Esophagus squamous epithelium (tissue), 5 donors: ENCODE results near the gene EHBP1. TPM values are rescaled to one million over a fixed set of nuclear protein-coding genes. Genes with fewer than 3 reads are reported as not detected.

Source experiments
- DNase-seq: peaks from one replicate; lab custom pipeline; 2025; lab: John Stamatoyannopoulos, UW
- H3K27ac ChIP-seq, 4 donors: fragments of 200-600 bp; sonication (generic); one replicate each; pipeline ENCODE4 v1.5.1; 2016 to 2019; ENCODE audit warnings: mild to moderate bottlenecking in 1 of 4
- H3K27me3 ChIP-seq, 4 donors: fragments of 200-600 bp; sonication (generic); 1 replicate in 3 of 4; 2 replicates in 1 of 4; pipeline versions ENCODE4 v1.5.1 to v1.6.0; 2017 to 2021; ENCODE audit warnings: antibody characterized with exemption in 1 of 4
- H3K36me3 ChIP-seq, 3 donors: fragments of 200-600 bp; sonication (generic); one replicate each; pipeline ENCODE4 v1.5.1; 2016 to 2019
- H3K4me1 ChIP-seq, 3 donors: fragments of 200-600 bp; sonication (generic); one replicate each; pipeline ENCODE4 v1.5.1; 2017 to 2019
- H3K4me3 ChIP-seq, 4 donors: fragments of 200-600 bp; sonication (generic); 1 replicate in 3 of 4; 2 replicates in 1 of 4; pipeline ENCODE4 v1.5.1; 2016 to 2019; ENCODE audit warnings: mild to moderate bottlenecking in 2 of 4, moderate library complexity in 1 of 4
- H3K9me3 ChIP-seq, 3 donors: fragments of 200-600 bp; sonication (generic); one replicate each; pipeline ENCODE4 v1.5.1; 2016 to 2019
- POLR2A ChIP-seq, 4 donors: fragments of 450-650 bp; IDR thresholded peaks; one replicate each; pipeline ENCODE4 v1.6.1; 2017; ENCODE audit warnings: antibody characterized with exemption in 4 of 4, mild to moderate bottlenecking in 4 of 4, moderate library complexity in 3 of 4
- WGBS, 2 donors: methylation state at CpG; one replicate each; pipeline ENCODE4 v1.1.5; 2018; 5-methylcytosine and 5-hydroxymethylcytosine counted together
- intact Hi-C: fragments of 100-400 bp; cut with DNase I; formaldehyde crosslinking; loops from one replicate; pipeline ENCODE4 v1.15.0; 2022
- total RNA-seq, 4 donors: library from RNA; depleted of rRNA; stranded (reverse); fragments of >200 nt; gene quantifications; one replicate each; pipeline ENCODE4 v1.1.0, GENCODE V29; 2016
- TF ChIP-seq, protein P1 (sequence below), 6 experiments: fragments of 450-650 bp in 4 of 6; fragments of 200-600 bp in 2 of 6; sonication (generic) in 2 of 6; IDR thresholded peaks; one replicate each; pipeline ENCODE4 v1.5.1; 2016 to 2019; ENCODE audit warnings: antibody characterized with exemption in 6 of 6, mild to moderate bottlenecking in 4 of 6, moderate library complexity in 4 of 6
- donor health status: DM: yes; HTN: yes; CAD: no.

The EHBP1 gene
- total RNA-seq, 4 donors from 2014 or later, result 59.6 to 111 (median 77.9) TPM

DNA sequence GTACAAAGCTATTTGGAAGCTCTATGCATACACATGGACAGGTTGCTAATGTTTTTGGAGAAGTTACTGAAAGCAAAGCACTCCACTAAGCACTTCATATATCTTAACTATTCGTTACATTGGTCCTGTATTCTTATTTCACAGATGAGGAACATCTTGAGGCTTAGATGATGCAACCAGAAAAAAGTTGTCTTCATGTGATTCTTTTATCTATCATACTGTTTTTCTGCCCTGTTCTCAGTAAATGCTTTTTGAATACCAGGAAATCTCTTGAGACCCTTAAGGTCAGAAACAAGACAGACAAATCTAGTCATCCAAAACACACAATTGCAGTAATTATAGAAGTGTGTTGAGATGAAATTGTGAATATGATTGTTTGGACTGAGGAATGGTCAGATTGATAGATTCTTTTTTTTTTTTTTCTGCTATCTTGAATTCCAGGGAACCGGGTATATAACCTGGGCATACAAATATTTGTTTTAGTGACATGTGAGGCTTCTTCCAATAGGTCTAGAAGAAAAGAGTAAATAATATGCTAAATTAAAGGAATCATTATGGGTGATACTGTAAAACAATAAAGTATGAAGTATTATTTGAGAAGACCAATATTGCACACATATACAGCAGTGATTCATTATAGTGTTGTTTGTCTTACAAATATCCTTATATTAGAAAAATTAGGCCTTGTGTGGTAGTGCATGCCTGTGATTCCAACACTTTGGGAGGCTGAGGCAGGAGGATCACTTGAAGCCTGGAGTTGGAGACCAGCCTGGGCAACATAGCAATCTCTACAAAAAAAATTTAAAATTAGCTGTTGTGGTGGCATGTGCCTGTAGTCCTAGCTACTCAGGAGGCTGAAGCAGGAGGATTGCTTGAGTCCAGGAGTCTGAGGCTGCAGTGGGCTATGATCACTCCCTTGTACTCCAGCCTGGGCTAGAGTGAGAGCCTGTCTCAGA is 33.7 kb downstream of the EHBP1 start:
- Histone ChIP-seq H3K27me3 (no peaks in the 10 kb centered on the region), H3K36me3 (no peaks in the 10 kb centered on the region), H3K4me1 (peaks cover 0 to 58% (median 0%) of the 10 kb centered on the region in 3 donors), H3K27ac (no peak overlapping the region), H3K9me3 (no peaks in the 10 kb centered on the region), H3K4me3 (no peak overlapping the region)
- 78 to 81% methylated on average over 2 of the region's 2 CpGs for WGBS, 2 donors
- DNase-seq, result no peak
- TF ChIP-seq, protein P1, sequence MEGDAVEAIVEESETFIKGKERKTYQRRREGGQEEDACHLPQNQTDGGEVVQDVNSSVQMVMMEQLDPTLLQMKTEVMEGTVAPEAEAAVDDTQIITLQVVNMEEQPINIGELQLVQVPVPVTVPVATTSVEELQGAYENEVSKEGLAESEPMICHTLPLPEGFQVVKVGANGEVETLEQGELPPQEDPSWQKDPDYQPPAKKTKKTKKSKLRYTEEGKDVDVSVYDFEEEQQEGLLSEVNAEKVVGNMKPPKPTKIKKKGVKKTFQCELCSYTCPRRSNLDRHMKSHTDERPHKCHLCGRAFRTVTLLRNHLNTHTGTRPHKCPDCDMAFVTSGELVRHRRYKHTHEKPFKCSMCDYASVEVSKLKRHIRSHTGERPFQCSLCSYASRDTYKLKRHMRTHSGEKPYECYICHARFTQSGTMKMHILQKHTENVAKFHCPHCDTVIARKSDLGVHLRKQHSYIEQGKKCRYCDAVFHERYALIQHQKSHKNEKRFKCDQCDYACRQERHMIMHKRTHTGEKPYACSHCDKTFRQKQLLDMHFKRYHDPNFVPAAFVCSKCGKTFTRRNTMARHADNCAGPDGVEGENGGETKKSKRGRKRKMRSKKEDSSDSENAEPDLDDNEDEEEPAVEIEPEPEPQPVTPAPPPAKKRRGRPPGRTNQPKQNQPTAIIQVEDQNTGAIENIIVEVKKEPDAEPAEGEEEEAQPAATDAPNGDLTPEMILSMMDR (IDR thresholded peaks at IDR 0.05), result no peak
- no peak for TF ChIP-seq POLR2A (IDR thresholded peaks at IDR 0.05)
- intact Hi-C loops, result no loop called here

DNA sequence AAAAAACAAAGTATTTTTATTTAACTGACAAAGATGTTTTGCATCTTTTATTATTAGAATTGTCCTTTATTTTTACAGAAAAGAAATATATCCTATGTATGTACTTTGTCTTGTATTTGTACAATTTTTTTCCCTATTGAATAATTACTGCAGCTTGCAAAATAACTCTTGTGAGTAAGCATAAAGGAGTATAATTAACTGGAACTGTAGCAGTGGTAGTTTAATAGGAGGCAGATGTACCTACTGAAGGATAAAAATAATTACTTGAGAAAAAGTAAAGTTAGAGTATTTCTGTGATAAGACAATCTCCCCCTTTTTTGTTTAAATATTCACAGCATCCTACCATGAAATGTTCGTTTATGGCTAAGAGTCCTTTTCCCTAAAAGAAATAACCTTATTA is 34.7 kb downstream of the EHBP1 start:
- 58 to 84% methylated on average over 1 of the region's 1 CpG for WGBS, 2 donors
- no peaks in the 10 kb centered on the region for H3K9me3 ChIP-seq
- intact Hi-C loops, result no loop called here
- DNase-seq, result no peak
- TF ChIP-seq, protein P1 (IDR thresholded peaks at IDR 0.05), result no peak
- no peak for TF ChIP-seq POLR2A (IDR thresholded peaks at IDR 0.05)
- H3K27me3 ChIP-seq, result no peaks in the 10 kb centered on the region
- no peaks in the 10 kb centered on the region for H3K36me3 ChIP-seq
- H3K4me3 ChIP-seq, result no peak overlapping the region
- peaks cover 0 to 66% (median 0%) of the 10 kb centered on the region in 3 donors for H3K4me1 ChIP-seq
- no peak overlapping the region for H3K27ac ChIP-seq

DNA sequence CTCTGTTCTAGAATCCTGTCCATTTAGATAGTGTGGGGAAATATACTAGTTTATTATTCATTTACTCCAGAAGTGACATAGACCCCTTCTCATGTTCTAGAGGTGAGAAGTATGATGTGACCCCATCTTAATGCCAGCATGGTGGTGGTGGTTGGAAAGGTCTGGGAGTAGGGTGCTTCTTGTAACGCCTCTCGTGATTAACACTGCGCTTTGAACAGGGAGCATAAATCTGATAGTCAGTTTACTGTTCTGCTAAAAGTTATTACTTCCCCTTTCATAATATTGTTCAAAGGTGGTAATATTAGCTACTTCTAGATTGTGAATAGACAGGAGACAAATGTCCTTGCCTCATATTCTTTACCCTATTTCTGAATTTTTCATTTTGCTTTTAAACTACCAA is 35.6 kb downstream of the EHBP1 start:
- H3K36me3 ChIP-seq, result no peaks in the 10 kb centered on the region
- no peak overlapping the region for H3K4me3 ChIP-seq
- intact Hi-C loops, result no loop called here
- peaks cover 0 to 70% (median 0%) of the 10 kb centered on the region in 3 donors for H3K4me1 ChIP-seq
- H3K9me3 ChIP-seq, result no peaks in the 10 kb centered on the region
- no peak overlapping the region for H3K27ac ChIP-seq
- WGBS, 2 donors, result 96 to 97% methylated on average over 3 of the region's 3 CpGs
- no peaks in the 10 kb centered on the region for H3K27me3 ChIP-seq
- TF ChIP-seq, protein P1 (IDR thresholded peaks at IDR 0.05), result no peak
- TF ChIP-seq POLR2A (IDR thresholded peaks at IDR 0.05), result no peak
- DNase-seq, result no peak

DNA sequence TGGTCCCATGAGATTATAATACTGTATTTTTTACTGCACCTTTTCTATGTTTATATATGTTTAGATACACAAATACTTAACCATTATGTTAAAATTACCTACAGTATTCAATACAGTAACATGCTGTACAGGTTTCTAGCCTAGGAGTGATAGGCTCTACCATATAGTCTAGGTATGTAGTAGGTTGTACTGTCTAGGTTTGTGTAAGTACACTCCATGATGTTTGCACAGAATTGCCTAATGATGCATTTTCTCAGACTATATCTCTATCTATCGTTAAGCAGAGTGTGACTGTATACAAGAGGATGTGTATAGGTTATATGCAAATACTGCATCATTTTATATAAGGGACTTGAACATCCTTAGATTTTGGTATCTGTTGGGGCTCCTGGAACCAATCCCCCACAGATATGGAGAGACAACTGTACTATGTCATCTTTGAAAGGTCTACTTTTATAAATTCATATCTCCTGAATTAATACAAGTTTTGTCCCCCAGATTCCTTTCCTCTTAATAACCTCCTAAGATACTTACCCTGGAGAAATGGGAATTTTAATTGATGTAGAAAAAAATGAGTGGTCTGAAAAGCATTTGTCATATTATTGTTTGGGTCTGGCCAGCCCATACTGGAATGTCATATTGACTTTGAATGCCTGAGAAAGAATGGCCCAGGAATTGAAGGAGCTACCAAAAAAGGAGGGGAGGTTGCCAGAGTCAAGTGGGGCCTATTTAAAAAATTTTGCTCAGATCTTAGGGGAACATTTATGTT is 36.6 kb downstream of the EHBP1 start:
- WGBS, 2 donors, result 82 to 84% methylated on average over 1 of the region's 1 CpG
- H3K27ac ChIP-seq, result no peak overlapping the region
- TF ChIP-seq, protein P1 (IDR thresholded peaks at IDR 0.05), result no peak
- TF ChIP-seq POLR2A (IDR thresholded peaks at IDR 0.05), result no peak

More for the DNA sequence above, 36.6 kb downstream of the EHBP1 start:
- H3K9me3 ChIP-seq, result no peaks in the 10 kb centered on the region
- H3K36me3 ChIP-seq, result no peaks in the 10 kb centered on the region
- H3K4me1 ChIP-seq, result peaks cover 0 to 63% (median 3%) of the 10 kb centered on the region in 3 donors
- H3K4me3 ChIP-seq, result no peak overlapping the region
- DNase-seq, result no peak
- H3K27me3 ChIP-seq, result no peaks in the 10 kb centered on the region
- intact Hi-C loops, result no loop called here
